ENCODE results near the gene MCF2.

DNA sequence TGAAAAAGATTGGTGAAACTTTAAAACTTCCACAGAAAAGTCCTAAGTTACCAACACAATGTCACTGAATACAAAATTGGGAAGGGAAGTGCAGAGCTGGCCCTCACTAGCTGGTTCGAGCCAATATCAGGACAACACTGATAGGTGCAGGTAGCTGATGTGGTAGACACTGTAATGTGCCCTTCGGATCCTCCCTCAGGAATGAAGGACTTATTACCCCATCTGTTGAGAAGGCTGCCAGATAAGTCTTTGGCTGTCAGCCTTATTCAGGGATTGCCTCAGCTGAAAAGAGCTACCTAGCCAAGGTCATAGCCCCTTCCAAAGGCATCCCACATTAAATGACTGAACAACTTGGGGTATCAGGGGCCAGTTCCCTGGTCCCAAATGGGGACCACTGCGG, 5.3 kb downstream of the MCF2 start:
- TF ChIP-seq, protein P1, sequence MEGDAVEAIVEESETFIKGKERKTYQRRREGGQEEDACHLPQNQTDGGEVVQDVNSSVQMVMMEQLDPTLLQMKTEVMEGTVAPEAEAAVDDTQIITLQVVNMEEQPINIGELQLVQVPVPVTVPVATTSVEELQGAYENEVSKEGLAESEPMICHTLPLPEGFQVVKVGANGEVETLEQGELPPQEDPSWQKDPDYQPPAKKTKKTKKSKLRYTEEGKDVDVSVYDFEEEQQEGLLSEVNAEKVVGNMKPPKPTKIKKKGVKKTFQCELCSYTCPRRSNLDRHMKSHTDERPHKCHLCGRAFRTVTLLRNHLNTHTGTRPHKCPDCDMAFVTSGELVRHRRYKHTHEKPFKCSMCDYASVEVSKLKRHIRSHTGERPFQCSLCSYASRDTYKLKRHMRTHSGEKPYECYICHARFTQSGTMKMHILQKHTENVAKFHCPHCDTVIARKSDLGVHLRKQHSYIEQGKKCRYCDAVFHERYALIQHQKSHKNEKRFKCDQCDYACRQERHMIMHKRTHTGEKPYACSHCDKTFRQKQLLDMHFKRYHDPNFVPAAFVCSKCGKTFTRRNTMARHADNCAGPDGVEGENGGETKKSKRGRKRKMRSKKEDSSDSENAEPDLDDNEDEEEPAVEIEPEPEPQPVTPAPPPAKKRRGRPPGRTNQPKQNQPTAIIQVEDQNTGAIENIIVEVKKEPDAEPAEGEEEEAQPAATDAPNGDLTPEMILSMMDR (IDR thresholded peaks at IDR 0.05), result no peak
- TF ChIP-seq POLR2AphosphoS5 (IDR thresholded peaks at IDR 0.05) (no peak), POLR2A (IDR thresholded peaks at IDR 0.05) (no peak)

Measured in stomach (tissue), 4 donors.